Gastroesophageal sphincter (tissue), 3 donors: ENCODE data around the gene PLEKHA3.

Source experiments
- POLR2AphosphoS5 ChIP-seq: sonication (generic); formaldehyde crosslinking; IDR thresholded peaks from one replicate; pipeline ENCODE4 v1.6.1; 2017; ENCODE audit warnings: antibody characterized with exemption
- TF ChIP-seq, protein P1 (sequence below), 4 experiments: fragments of 200-600 bp in 2 of 4; fragments of 450-650 bp in 2 of 4; sonication (generic) in 1 of 4; IDR thresholded peaks; one replicate each; pipeline ENCODE4 v1.5.1; 2017 to 2019; ENCODE audit warnings: antibody characterized with exemption in 4 of 4, mild to moderate bottlenecking in 2 of 4, moderate library complexity in 2 of 4

DNA sequence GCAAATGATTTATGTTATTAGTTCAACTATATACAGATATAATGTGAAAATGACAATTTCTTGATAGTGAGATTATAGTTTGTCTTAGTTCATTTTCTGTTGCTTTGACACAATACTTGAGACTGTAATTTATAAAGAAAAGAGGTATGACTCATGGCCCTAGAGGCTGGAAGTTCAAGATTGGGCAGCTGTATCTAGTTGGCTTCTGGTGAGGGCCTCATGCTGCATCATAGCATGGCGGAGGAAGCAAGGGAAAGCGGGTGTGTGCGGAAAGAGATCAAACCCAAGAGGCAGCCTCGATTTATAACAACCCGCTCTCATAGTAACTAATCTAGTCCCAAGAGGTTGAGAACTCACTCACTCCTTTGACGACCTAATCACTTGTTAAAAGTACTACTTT lies 11.4 kb downstream of the PLEKHA3 start:
- TF ChIP-seq, protein P1, sequence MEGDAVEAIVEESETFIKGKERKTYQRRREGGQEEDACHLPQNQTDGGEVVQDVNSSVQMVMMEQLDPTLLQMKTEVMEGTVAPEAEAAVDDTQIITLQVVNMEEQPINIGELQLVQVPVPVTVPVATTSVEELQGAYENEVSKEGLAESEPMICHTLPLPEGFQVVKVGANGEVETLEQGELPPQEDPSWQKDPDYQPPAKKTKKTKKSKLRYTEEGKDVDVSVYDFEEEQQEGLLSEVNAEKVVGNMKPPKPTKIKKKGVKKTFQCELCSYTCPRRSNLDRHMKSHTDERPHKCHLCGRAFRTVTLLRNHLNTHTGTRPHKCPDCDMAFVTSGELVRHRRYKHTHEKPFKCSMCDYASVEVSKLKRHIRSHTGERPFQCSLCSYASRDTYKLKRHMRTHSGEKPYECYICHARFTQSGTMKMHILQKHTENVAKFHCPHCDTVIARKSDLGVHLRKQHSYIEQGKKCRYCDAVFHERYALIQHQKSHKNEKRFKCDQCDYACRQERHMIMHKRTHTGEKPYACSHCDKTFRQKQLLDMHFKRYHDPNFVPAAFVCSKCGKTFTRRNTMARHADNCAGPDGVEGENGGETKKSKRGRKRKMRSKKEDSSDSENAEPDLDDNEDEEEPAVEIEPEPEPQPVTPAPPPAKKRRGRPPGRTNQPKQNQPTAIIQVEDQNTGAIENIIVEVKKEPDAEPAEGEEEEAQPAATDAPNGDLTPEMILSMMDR (IDR thresholded peaks at IDR 0.05): no peak
- TF ChIP-seq POLR2AphosphoS5: no peak
